ENCODE results near the gene NOS1. TPM values are rescaled to one million over a fixed set of nuclear protein-coding genes. Genes with fewer than 3 reads are reported as not detected.

The NOS1 gene
- polyA plus RNA-seq, 1 experiment = not detected

DNA sequence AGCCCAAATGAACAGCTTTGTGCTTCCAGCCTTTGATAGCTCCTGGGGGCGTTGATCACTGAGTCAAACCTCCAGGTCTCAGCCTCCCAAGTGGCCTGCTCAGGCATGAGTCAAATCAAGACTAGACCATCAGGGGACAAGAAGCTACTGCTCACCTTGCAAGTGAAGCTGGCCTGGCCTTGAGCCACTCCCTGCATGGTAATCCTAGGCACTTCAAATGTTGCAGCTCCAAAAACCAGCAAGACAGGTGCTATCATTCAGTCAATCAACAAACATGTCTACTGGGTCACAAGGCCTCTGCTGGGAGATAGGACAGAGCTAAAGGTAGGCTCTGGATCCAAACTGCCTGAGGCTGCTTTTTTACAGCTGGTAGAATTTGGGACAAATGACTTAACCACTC, 33.1 kb upstream of the NOS1 start:
- Histone ChIP-seq H3K9me3 (ENCODE audit: control insufficient read depth, insufficient read depth, low read length) (peaks cover 39% of the 10 kb centered on the region), H3K27me3 (ENCODE audit: control insufficient read depth, insufficient read depth, low read length) (no peaks in the 10 kb centered on the region), H3K27ac (ENCODE audit: low read depth, low read length) (no peak overlapping the region), H3K4me3 (ENCODE audit: low read depth, low read length) (no peak overlapping the region)
- ChIA-PET CTCF (no interaction called here), POLR2A (no interaction called here)
- DNase-seq (ENCODE audit: low read depth, low spot score) = no peak
- TF ChIP-seq, protein P1, sequence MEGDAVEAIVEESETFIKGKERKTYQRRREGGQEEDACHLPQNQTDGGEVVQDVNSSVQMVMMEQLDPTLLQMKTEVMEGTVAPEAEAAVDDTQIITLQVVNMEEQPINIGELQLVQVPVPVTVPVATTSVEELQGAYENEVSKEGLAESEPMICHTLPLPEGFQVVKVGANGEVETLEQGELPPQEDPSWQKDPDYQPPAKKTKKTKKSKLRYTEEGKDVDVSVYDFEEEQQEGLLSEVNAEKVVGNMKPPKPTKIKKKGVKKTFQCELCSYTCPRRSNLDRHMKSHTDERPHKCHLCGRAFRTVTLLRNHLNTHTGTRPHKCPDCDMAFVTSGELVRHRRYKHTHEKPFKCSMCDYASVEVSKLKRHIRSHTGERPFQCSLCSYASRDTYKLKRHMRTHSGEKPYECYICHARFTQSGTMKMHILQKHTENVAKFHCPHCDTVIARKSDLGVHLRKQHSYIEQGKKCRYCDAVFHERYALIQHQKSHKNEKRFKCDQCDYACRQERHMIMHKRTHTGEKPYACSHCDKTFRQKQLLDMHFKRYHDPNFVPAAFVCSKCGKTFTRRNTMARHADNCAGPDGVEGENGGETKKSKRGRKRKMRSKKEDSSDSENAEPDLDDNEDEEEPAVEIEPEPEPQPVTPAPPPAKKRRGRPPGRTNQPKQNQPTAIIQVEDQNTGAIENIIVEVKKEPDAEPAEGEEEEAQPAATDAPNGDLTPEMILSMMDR (IDR thresholded peaks at IDR 0.05; ENCODE audit: low read depth, low read length) = no peak

DNA sequence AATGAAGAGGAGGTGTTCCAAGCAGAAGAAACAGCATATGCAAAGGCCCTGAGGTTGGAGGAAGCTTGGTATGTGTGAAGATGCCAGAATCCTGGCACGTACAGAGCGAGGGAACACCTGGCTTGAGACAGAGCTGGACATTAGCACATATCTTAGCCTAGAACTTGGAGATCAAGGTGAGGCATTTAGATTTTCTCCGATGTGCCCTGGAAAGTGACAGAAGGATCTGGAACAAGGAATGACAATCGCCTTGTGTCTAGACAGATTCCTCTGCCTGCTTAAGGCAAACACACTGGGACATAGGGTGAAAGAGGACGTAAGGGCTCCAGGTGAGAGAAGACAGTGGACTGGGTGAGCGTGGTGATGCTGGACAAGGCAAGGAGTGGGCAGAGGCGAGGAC, 32.2 kb upstream of the NOS1 start:
- H3K27me3 ChIP-seq (ENCODE audit: control insufficient read depth, insufficient read depth, low read length) = no peaks in the 10 kb centered on the region
- ChIA-PET POLR2A (no interaction called here), CTCF (no interaction called here)
- H3K4me3 ChIP-seq (ENCODE audit: low read depth, low read length) = no peak overlapping the region
- DNase-seq (ENCODE audit: low read depth, low spot score) = no peak
- TF ChIP-seq, protein P1 (IDR thresholded peaks at IDR 0.05; ENCODE audit: low read depth, low read length) = no peak
- H3K27ac ChIP-seq (ENCODE audit: low read depth, low read length) = no peak overlapping the region
- peaks cover 47% of the 10 kb centered on the region for H3K9me3 ChIP-seq (ENCODE audit: control insufficient read depth, insufficient read depth, low read length)

DNA sequence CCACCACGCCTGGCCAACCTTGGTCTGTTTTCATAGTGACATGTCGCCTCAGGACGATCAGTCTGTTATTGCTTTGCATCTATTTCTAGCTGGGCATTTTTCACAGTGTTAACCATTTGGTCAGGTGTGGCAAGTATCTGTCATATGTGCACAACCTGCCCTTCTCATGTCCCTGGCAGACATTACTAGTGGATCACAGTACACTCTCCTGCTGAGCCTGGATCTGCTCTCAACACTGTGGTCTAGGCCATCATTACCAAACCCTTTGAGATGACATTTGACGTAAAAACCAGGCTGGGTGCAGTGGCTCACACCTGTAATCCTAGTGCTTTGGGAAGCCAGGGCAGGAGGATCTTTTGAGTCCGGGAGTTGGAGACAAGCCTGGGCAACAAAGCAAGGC, 29.4 kb upstream of the NOS1 start:
- H3K4me3 ChIP-seq (ENCODE audit: low read depth, low read length) = no peak overlapping the region
- H3K9me3 ChIP-seq (ENCODE audit: control insufficient read depth, insufficient read depth, low read length) = peaks cover 44% of the 10 kb centered on the region
- DNase-seq (ENCODE audit: low read depth, low spot score) = no peak
- TF ChIP-seq, protein P1 (IDR thresholded peaks at IDR 0.05; ENCODE audit: low read depth, low read length) = no peak
- H3K27me3 ChIP-seq (ENCODE audit: control insufficient read depth, insufficient read depth, low read length) = no peaks in the 10 kb centered on the region
- CTCF ChIA-PET = no interaction called here
- no peak overlapping the region for H3K27ac ChIP-seq (ENCODE audit: low read depth, low read length)
- POLR2A ChIA-PET = no interaction called here

DNA sequence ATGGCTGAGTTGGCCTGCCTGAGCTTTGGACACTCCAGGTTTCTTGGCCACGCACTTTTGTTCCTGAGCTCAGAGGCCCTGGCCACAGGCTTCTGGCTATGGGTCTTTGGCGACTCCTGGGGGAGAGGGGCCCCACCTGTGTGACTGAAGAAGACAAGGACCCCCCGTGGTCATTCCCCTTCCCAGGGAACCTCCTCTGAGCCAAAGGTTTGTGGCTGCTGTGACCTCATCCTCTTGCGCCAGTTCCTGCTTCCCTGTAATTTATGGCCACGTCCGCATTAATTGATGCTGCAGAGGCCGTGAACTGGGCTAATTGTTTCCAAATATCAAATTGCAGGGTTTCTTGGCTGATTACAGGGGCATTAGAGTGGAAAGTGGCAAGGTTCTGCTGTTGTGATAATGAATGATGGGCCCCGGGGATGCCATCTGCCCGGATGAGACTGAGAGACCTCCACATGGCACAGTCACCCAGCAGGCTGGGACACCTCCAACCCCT, 27.6 kb upstream of the NOS1 start:
- TF ChIP-seq, protein P1 (IDR thresholded peaks at IDR 0.05; ENCODE audit: low read depth, low read length) = no peak
- H3K27me3 ChIP-seq (ENCODE audit: control insufficient read depth, insufficient read depth, low read length) = no peaks in the 10 kb centered on the region
- POLR2A ChIA-PET = no interaction called here

DNA sequence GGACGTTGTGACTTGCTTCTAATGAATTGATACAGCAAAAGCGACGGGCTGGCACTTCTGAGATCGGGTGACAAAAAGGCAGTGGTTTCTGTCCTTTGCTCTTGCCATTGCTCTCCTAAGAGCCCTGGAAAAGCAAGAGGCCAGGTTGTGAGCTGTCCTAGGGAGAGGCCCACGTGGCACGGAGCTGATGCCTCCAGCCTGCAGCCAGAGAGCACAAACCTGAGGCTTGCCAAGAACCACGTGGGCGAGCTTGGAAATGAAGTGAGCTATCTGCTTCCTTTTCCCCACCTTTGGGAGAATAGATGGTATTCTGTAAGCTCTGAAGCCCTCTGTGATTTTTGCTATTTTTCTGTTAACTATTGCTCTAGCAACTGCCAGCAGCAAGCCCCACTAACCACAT, 26.4 kb upstream of the NOS1 start:
- H3K27me3 ChIP-seq (ENCODE audit: control insufficient read depth, insufficient read depth, low read length) = no peaks in the 10 kb centered on the region
- ChIA-PET CTCF (no interaction called here), POLR2A (no interaction called here)

More for the DNA sequence above, 27.6 kb upstream of the NOS1 start:
- CTCF ChIA-PET = no interaction called here
- no peak for DNase-seq (ENCODE audit: low read depth, low spot score)
- Histone ChIP-seq H3K4me3 (ENCODE audit: low read depth, low read length) (no peak overlapping the region), H3K27ac (ENCODE audit: low read depth, low read length) (no peak overlapping the region), H3K9me3 (ENCODE audit: control insufficient read depth, insufficient read depth, low read length) (peaks cover 51% of the 10 kb centered on the region)

More for the DNA sequence above, 26.4 kb upstream of the NOS1 start:
- DNase-seq (ENCODE audit: low read depth, low spot score) = no peak
- H3K9me3 ChIP-seq (ENCODE audit: control insufficient read depth, insufficient read depth, low read length) = peaks cover 53% of the 10 kb centered on the region
- H3K27ac ChIP-seq (ENCODE audit: low read depth, low read length) = no peak overlapping the region
- no peak overlapping the region for H3K4me3 ChIP-seq (ENCODE audit: low read depth, low read length)
- TF ChIP-seq, protein P1 (IDR thresholded peaks at IDR 0.05; ENCODE audit: low read depth, low read length) = no peak

Data from AG04450 (cell line).